ENCODE results near the gene GCLC. TPM values are rescaled to one million over a fixed set of nuclear protein-coding genes. Genes with fewer than 3 reads are reported as not detected.
A peak's percentile ranks its signal among the peaks of the same experiment; 100 is the strongest.

The GCLC gene
- total RNA-seq (10 to 100 TPM; 20.7 to 22.2 TPM), total RNA-seq (26.9 to 71.3 reads per million in 2 donors)

- DNase-seq = peak; percentile 68 to 78 (median 73)
- Mint-ChIP-seq H3K36me3 (ENCODE audit: low read depth) (peaks cover 2% of the 10 kb centered on the region), H3K4me1 (peaks cover 39% of the 10 kb centered on the region), H3K4me3 (peak within 1 kb of the TSS; percentile 98), H3K27me3 (no peaks in the 10 kb centered on the region), H3K27ac (peak within 1 kb of the TSS; percentile 77)
- no peaks in the 10 kb centered on the region for H3K9me3 ChIP-seq (ENCODE audit: control insufficient read depth, low read length, poor library complexity, severe bottlenecking)
- ATAC-seq = peak; percentile 65
These were observed at the start of gene GCLC for GRCh38 chr6:53544470-53545308. GCLC (minus strand) TSS chr6:53545101; CDS start chr6:53544645, 456 bp downstream.

GRCh38 chr6:53594596-53594995, 49.7 kb upstream of the GCLC start:
- ATAC-seq = no peak
- Mint-ChIP-seq H3K4me1 (peaks cover 3% of the 10 kb centered on the region), H3K27ac (no peak overlapping the region), H3K4me3 (no peak overlapping the region), H3K36me3 (ENCODE audit: low read depth) (peaks cover 2% of the 10 kb centered on the region), H3K27me3 (peaks cover 23% of the 10 kb centered on the region)
- no peaks in the 10 kb centered on the region for H3K9me3 ChIP-seq (ENCODE audit: control insufficient read depth, low read length, poor library complexity, severe bottlenecking)
- no peak for DNase-seq

GRCh38 chr6:53593001-53593488, 48.1 kb upstream of the GCLC start:
- no peaks in the 10 kb centered on the region for H3K9me3 ChIP-seq (ENCODE audit: control insufficient read depth, low read length, poor library complexity, severe bottlenecking)
- Mint-ChIP-seq H3K27ac (no peak overlapping the region), H3K4me3 (no peak overlapping the region), H3K36me3 (ENCODE audit: low read depth) (peaks cover 2% of the 10 kb centered on the region), H3K4me1 (peaks cover 5% of the 10 kb centered on the region), H3K27me3 (peaks cover 31% of the 10 kb centered on the region)
- ATAC-seq = no peak
- DNase-seq = no peak

DNA sequence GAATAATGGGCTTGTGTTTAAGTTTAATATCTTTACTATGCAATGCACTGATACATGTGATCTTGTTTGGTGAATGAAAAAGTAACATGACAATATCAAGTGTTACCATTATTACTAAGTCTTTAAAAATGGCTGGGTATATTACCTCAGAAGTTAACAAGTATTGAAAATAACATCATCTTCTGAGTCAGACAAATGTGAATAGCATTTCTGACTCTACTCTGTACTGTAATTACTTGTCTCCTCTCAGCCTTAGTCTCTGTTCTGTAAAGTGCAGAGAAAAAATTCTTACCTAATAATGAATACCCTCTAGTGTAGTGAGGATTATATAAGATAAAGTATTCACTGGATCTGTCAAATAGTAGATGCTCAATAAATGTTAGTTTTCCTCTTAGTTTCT, 47.0 kb upstream of the GCLC start:
- DNase-seq (no peak), ATAC-seq (no peak)
- H3K27me3 Mint-ChIP-seq = peaks cover 31% of the 10 kb centered on the region
- H3K4me1 Mint-ChIP-seq = peaks cover 5% of the 10 kb centered on the region
- H3K36me3 Mint-ChIP-seq (ENCODE audit: low read depth) = peaks cover 2% of the 10 kb centered on the region
- H3K9me3 ChIP-seq (ENCODE audit: control insufficient read depth, low read length, poor library complexity, severe bottlenecking) = no peaks in the 10 kb centered on the region
- no peak overlapping the region for H3K27ac Mint-ChIP-seq
- peak overlapping the region; percentile 9 for H3K4me3 Mint-ChIP-seq

DNA sequence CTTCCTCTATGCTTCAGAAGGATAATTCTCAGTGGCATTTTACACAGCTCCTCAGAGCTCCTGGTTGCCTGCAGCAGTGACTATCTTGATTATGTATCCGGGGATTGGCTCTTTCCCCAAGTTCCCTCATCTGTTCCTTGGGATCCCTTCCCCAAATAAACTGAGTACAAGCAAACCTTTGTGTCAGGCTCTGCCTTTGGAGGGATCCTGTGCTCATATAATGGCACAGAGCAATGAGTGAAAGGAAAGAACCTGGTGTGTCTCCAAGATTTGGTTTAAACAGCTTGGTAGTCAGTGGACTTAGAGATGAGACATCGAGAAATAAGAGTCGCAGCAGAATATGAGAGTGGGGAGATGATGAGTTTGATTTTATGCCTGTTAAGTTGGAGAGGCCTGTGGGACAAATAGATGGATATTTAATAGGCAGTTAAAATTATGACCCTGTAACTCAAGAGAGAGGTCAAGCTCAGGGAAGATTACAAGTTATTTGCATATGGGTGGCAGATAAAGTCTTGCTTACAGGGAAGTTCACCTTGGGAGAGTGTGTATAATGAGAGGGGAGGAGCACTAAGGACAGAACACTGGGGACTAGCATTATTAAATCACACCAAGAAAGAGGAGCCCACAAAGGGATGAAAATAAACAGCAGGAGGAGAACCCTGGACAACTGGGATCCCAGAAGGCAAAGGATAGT, 44.1 kb upstream of the GCLC start:
- H3K27ac Mint-ChIP-seq = no peak overlapping the region
- ATAC-seq = no peak
- H3K9me3 ChIP-seq (ENCODE audit: control insufficient read depth, low read length, poor library complexity, severe bottlenecking) = no peaks in the 10 kb centered on the region
- H3K4me1 Mint-ChIP-seq = peaks cover 3% of the 10 kb centered on the region
- H3K4me3 Mint-ChIP-seq = no peak overlapping the region
- H3K27me3 Mint-ChIP-seq = peaks cover 26% of the 10 kb centered on the region
- no peaks in the 10 kb centered on the region for H3K36me3 Mint-ChIP-seq (ENCODE audit: low read depth)
- no peak for DNase-seq

DNA sequence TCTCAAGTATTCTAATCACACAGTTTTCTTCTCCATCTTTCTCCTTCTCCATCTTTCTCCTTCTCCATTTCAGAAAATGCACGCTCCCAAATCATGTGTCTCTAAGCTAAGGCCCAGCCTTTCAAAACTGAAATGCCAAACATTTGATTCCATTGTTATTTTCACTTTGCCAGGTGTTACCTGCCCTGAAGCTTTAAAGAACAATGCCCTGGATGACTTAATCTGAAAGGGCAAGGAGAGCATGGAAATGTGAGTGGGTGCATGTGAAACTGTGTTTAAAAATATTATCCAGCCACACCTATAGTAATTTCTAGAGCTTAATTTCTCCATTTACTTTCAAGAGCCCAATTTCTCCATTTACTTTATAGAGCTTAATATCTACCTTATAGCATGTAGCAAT, 42.4 kb upstream of the GCLC start:
- H3K9me3 ChIP-seq (ENCODE audit: control insufficient read depth, low read length, poor library complexity, severe bottlenecking) = no peaks in the 10 kb centered on the region
- peaks cover 3% of the 10 kb centered on the region for H3K4me1 Mint-ChIP-seq
- no peak overlapping the region for H3K27ac Mint-ChIP-seq
- H3K4me3 Mint-ChIP-seq = no peak overlapping the region
- H3K36me3 Mint-ChIP-seq (ENCODE audit: low read depth) = no peaks in the 10 kb centered on the region
- ATAC-seq (no peak), DNase-seq (no peak)
- H3K27me3 Mint-ChIP-seq = peaks cover 21% of the 10 kb centered on the region

GRCh38 chr6:53585208-53585900, 40.5 kb upstream of the GCLC start:
- no peak for DNase-seq
- ATAC-seq = no peak
- Mint-ChIP-seq H3K27me3 (peaks cover 17% of the 10 kb centered on the region), H3K36me3 (ENCODE audit: low read depth) (no peaks in the 10 kb centered on the region), H3K4me3 (no peak overlapping the region), H3K4me1 (peaks cover 3% of the 10 kb centered on the region), H3K27ac (no peak overlapping the region)
- no peaks in the 10 kb centered on the region for H3K9me3 ChIP-seq (ENCODE audit: control insufficient read depth, low read length, poor library complexity, severe bottlenecking)

DNA sequence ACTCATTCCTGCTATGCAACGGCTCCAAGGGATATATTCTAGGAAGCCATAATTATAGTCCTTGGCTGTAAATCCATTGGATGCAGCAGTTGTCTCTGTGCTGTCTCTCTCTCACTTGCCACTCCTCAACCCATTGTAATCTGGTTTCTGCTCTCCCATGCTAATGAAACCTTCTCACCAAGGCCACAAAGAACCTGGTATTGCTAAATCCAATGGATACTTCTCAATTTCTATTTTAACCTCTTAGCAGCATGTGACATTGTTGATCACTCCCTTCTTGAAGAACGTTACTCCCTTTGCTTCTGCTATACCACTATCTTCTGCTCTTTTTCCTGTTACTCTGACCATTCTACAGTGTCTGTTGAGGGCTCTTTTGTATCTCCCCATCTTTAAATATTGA, 39.8 kb upstream of the GCLC start:
- no peak overlapping the region for H3K27ac Mint-ChIP-seq
- no peaks in the 10 kb centered on the region for H3K36me3 Mint-ChIP-seq (ENCODE audit: low read depth)
- no peak overlapping the region for H3K4me3 Mint-ChIP-seq
- H3K4me1 Mint-ChIP-seq = peaks cover 3% of the 10 kb centered on the region
- DNase-seq (no peak), ATAC-seq (no peak)
- H3K9me3 ChIP-seq (ENCODE audit: control insufficient read depth, low read length, poor library complexity, severe bottlenecking) = no peaks in the 10 kb centered on the region
- H3K27me3 Mint-ChIP-seq = peaks cover 12% of the 10 kb centered on the region

GRCh38 chr6:53583451-53583850, 38.5 kb upstream of the GCLC start:
- DNase-seq (no peak), ATAC-seq (no peak)
- Mint-ChIP-seq H3K4me3 (no peak overlapping the region), H3K27ac (no peak overlapping the region), H3K36me3 (ENCODE audit: low read depth) (no peaks in the 10 kb centered on the region), H3K4me1 (peaks cover 5% of the 10 kb centered on the region), H3K27me3 (peaks cover 1% of the 10 kb centered on the region)
- H3K9me3 ChIP-seq (ENCODE audit: control insufficient read depth, low read length, poor library complexity, severe bottlenecking) = no peaks in the 10 kb centered on the region

GRCh38 chr6:53582963-53583362, 38.1 kb upstream of the GCLC start:
- peaks cover 6% of the 10 kb centered on the region for H3K4me1 Mint-ChIP-seq
- no peak overlapping the region for H3K4me3 Mint-ChIP-seq
- ATAC-seq (no peak), DNase-seq (no peak)
- H3K27ac Mint-ChIP-seq = no peak overlapping the region
- H3K9me3 ChIP-seq (ENCODE audit: control insufficient read depth, low read length, poor library complexity, severe bottlenecking) = no peaks in the 10 kb centered on the region
- H3K27me3 Mint-ChIP-seq = no peaks in the 10 kb centered on the region
- no peaks in the 10 kb centered on the region for H3K36me3 Mint-ChIP-seq (ENCODE audit: low read depth)

- Mint-ChIP-seq H3K36me3 (ENCODE audit: low read depth) (no peaks in the 10 kb centered on the region), H3K4me3 (no peak overlapping the region), H3K27me3 (no peaks in the 10 kb centered on the region), H3K27ac (no peak overlapping the region), H3K4me1 (peaks cover 6% of the 10 kb centered on the region)
- ATAC-seq = no peak
- no peak for DNase-seq
- H3K9me3 ChIP-seq (ENCODE audit: control insufficient read depth, low read length, poor library complexity, severe bottlenecking) = no peaks in the 10 kb centered on the region
These were observed 37.0 kb upstream of the GCLC start for GRCh38 chr6:53581856-53582255.

GRCh38 chr6:53581173-53581773, 36.4 kb upstream of the GCLC start:
- no peak for ATAC-seq
- DNase-seq = no peak

GRCh38 chr6:53579338-53579737, 34.4 kb upstream of the GCLC start:
- ATAC-seq = no peak
- H3K27ac Mint-ChIP-seq = no peak overlapping the region
- no peak overlapping the region for H3K4me3 Mint-ChIP-seq

More at GRCh38 chr6:53581173-53581773, 36.4 kb upstream of the GCLC start:
- no peaks in the 10 kb centered on the region for H3K9me3 ChIP-seq (ENCODE audit: control insufficient read depth, low read length, poor library complexity, severe bottlenecking)
- Mint-ChIP-seq H3K27ac (no peak overlapping the region), H3K4me1 (peaks cover 6% of the 10 kb centered on the region), H3K27me3 (no peaks in the 10 kb centered on the region), H3K4me3 (no peak overlapping the region), H3K36me3 (ENCODE audit: low read depth) (no peaks in the 10 kb centered on the region)

More at GRCh38 chr6:53579338-53579737, 34.4 kb upstream of the GCLC start:
- H3K4me1 Mint-ChIP-seq = peaks cover 8% of the 10 kb centered on the region
- H3K9me3 ChIP-seq (ENCODE audit: control insufficient read depth, low read length, poor library complexity, severe bottlenecking) = no peaks in the 10 kb centered on the region
- no peak for DNase-seq
- no peaks in the 10 kb centered on the region for H3K27me3 Mint-ChIP-seq
- H3K36me3 Mint-ChIP-seq (ENCODE audit: low read depth) = no peaks in the 10 kb centered on the region

Data from T-helper 17 cell (primary cell).